Right lobe of liver (tissue), 6 donors: ENCODE measurements around the gene RAB8A. TPM values are rescaled to one million over a fixed set of nuclear protein-coding genes. Genes with fewer than 3 reads are reported as not detected.

ENCODE experiments used
- ATAC-seq, 4 donors: fragments of 200-7000 bp; cut with Tn5 transposase; one replicate each; pipeline ENCODE4 v1.9.1; 2020; ENCODE audit warnings: mild to moderate bottlenecking in 4 of 4, moderate library complexity in 4 of 4
- DNase-seq, 3 donors: peaks; one replicate each; pipeline ENCODE4 v3.0.0-alpha.2; 2020
- H3K27ac ChIP-seq, 3 donors: fragments of 200-600 bp; one replicate each; pipeline ENCODE4 v1.8.0; 2022
- H3K27me3 ChIP-seq, 2 donors: fragments of 200-600 bp; one replicate each; pipeline ENCODE4 v1.8.0; 2022
- H3K36me3 ChIP-seq, 4 donors: fragments of 200-600 bp; sonication (generic) in 1 of 4; one replicate each; pipeline versions ENCODE4 v1.5.1 to v1.8.0; 2017 to 2022; ENCODE audit warnings: control low read depth in 1 of 4
- H3K4me1 ChIP-seq, 4 donors: fragments of 200-600 bp; sonication (generic) in 1 of 4; one replicate each; pipeline versions ENCODE4 v1.5.1 to v1.8.0; 2017 to 2022; ENCODE audit warnings: control low read depth in 1 of 4
- H3K4me3 ChIP-seq, 3 donors: fragments of 200-600 bp; one replicate each; pipeline ENCODE4 v1.8.0; 2022
- H3K9me3 ChIP-seq, 4 donors: fragments of 200-600 bp; sonication (generic) in 1 of 4; one replicate each; pipeline versions ENCODE4 v1.5.1 to v1.8.0; 2017 to 2022; ENCODE audit warnings: control low read depth in 1 of 4
- CTCF ChIP-seq, 4 donors: fragments of 200-600 bp in 3 of 4; fragments of 450-650 bp in 1 of 4; IDR thresholded peaks; one replicate each; pipeline versions ENCODE4 v1.5.1 to v1.8.0; 2016 to 2022; ENCODE audit warnings: antibody characterized with exemption in 4 of 4, mild to moderate bottlenecking in 2 of 4
- POLR2A ChIP-seq: fragments of 450-650 bp; IDR thresholded peaks from one replicate; pipeline ENCODE4 v1.6.1; 2017; ENCODE audit warnings: antibody characterized with exemption, mild to moderate bottlenecking
- WGBS: methylation state at CpG from one replicate; pipeline ENCODE4 v1.1.6; 2018; ENCODE audit warnings: low coverage, low lambda C conversion rate; ENCODE audit not compliant: insufficient coverage; ENCODE audit errors: missing lambda C conversion rate; 5-methylcytosine and 5-hydroxymethylcytosine counted together
- intact Hi-C, 2 donors: fragments of 100-400 bp; cut with DNase I; formaldehyde crosslinking; loops; one replicate each; pipeline versions ENCODE4 v1.11.2 to v1.14.1; 2022
- total RNA-seq, 6 experiments: library from RNA; depleted of rRNA in 2 of 6; stranded (reverse); fragments of >200 nt in 2 of 6; fragmentation: NEBNext Ultra II Directional in 3 of 6; extraction: Animal tissue kit (Norgen Biotek cat#: 25700) in 3 of 6; gene quantifications; one replicate each; pipeline versions ENCODE4 v1.1.0 to v1.2.4, GENCODE V29; 2016 to 2023
- donor health status: DM: no; HTN: yes; CAD: no.
- donor health status: DM: no; HTN: no; CAD: no.
- donor health status: DM: no; HTN: no; CAD: no.
- donor health status: DM: no; HTN: yes; CAD: no.
- donor health status: DM: no; HTN: yes; CAD: no.

The RAB8A gene
- total RNA-seq, 6 experiments from 2014 or later: 59.5 to 88.4 (median 72.5) TPM

- H3K27ac ChIP-seq: peak overlapping the region; percentile 40 to 66 (median 63)
- 58% methylated on average over 5 of the region's 16 CpGs for WGBS
- H3K4me3 ChIP-seq: no peak overlapping the region
- peak; percentile 40 to 50 (median 48) for ATAC-seq
- TF ChIP-seq POLR2A: no peak
- no peak for TF ChIP-seq CTCF (IDR thresholded peaks at IDR 0.05)
- H3K4me1 ChIP-seq: no peaks in the 10 kb centered on the region
- intact Hi-C loops: no loop called here
- no peaks in the 10 kb centered on the region for H3K36me3 ChIP-seq
- no peaks in the 10 kb centered on the region for H3K9me3 ChIP-seq
- peak; percentile 55 to 64 (median 60) for DNase-seq
- no peaks in the 10 kb centered on the region for H3K27me3 ChIP-seq
Observed at GRCh38 chr19:16070366-16070990, 41.2 kb upstream of the RAB8A start.

- Histone ChIP-seq H3K4me3 (no peak overlapping the region), H3K4me1 (no peaks in the 10 kb centered on the region), H3K9me3 (no peaks in the 10 kb centered on the region), H3K27me3 (no peaks in the 10 kb centered on the region), H3K36me3 (no peaks in the 10 kb centered on the region), H3K27ac (peak overlapping the region; percentile 40 to 66 (median 63))
- no peak for DNase-seq
- intact Hi-C loops: no loop called here
- WGBS: 85% methylated on average over 3 of the region's 9 CpGs
- no peak for ATAC-seq
- TF ChIP-seq POLR2A (no peak), CTCF (IDR thresholded peaks at IDR 0.05) (no peak)
Observed at GRCh38 chr19:16071072-16071691, 40.5 kb upstream of the RAB8A start.

GRCh38 chr19:16073481-16073880 lies 38.2 kb upstream of the RAB8A start:
- TF ChIP-seq POLR2A: no peak
- TF ChIP-seq CTCF (IDR thresholded peaks at IDR 0.05): no peak
- WGBS: 85% methylated on average over 3 of the region's 7 CpGs
- no peak for ATAC-seq

GRCh38 chr19:16073988-16074387 lies 37.7 kb upstream of the RAB8A start:
- no peak for ATAC-seq
- no peaks in the 10 kb centered on the region for H3K9me3 ChIP-seq
- H3K4me3 ChIP-seq: no peak overlapping the region
- TF ChIP-seq CTCF (IDR thresholded peaks at IDR 0.05) (no peak), POLR2A (no peak)
- no peaks in the 10 kb centered on the region for H3K36me3 ChIP-seq
- intact Hi-C loops: no loop called here
- H3K4me1 ChIP-seq: peaks cover 0 to 1% (median 0%) of the 10 kb centered on the region in 4 donors
- no peaks in the 10 kb centered on the region for H3K27me3 ChIP-seq
- 54% methylated on average over 3 of the region's 3 CpGs for WGBS
- H3K27ac ChIP-seq: no peak overlapping the region
- peak in 1 of 3 donors; percentile 0 for DNase-seq

More at GRCh38 chr19:16073481-16073880, 38.2 kb upstream of the RAB8A start:
- no peak overlapping the region for H3K27ac ChIP-seq
- no peaks in the 10 kb centered on the region for H3K36me3 ChIP-seq
- intact Hi-C loops: no loop called here
- DNase-seq: peak in 1 of 3 donors; percentile 46
- H3K4me3 ChIP-seq: no peak overlapping the region
- no peaks in the 10 kb centered on the region for H3K27me3 ChIP-seq
- H3K9me3 ChIP-seq: no peaks in the 10 kb centered on the region
- H3K4me1 ChIP-seq: no peaks in the 10 kb centered on the region
